ENCODE measurements around the gene GABRB1. TPM values are rescaled to one million over a fixed set of nuclear protein-coding genes. Genes with fewer than 3 reads are reported as not detected.

The GABRB1 gene
- total and polyA plus RNA-seq, 2 of the 8 experiments (the other 6 are each of a cell fraction or from before 2014, with no cell fraction given) = 0.22 to 0.38 TPM

- H3K4me2 ChIP-seq (ENCODE audit: insufficient read depth in 1 of 2, low read depth in 2 of 2, low read length in 2 of 2) = no peak overlapping the region
- no peak for TF ChIP-seq SP4 (IDR thresholded peaks at IDR 0.05; ENCODE audit: low read length)
- TF ChIP-seq POLR2AphosphoS5 (IDR thresholded peaks at IDR 0.05; ENCODE audit: low read depth, low read length) = no peak
- no peak for TF ChIP-seq POLR2A (IDR thresholded peaks at IDR 0.05; ENCODE audit: control extremely low read depth in 1 of 2, low read depth in 2 of 2, low read length in 2 of 2)
- TF ChIP-seq RNF2 (IDR thresholded peaks at IDR 0.05; ENCODE audit: borderline replicate concordance, low read depth, low read length, missing control alignments, poor library complexity, severe bottlenecking) = no peak
- no peak for TF ChIP-seq CBX8 (IDR thresholded peaks at IDR 0.05; ENCODE audit: borderline replicate concordance, low read depth, low read length)
- TF ChIP-seq HDAC2 (IDR thresholded peaks at IDR 0.05; ENCODE audit: borderline replicate concordance in 1 of 2, low read depth in 2 of 2, low read length in 2 of 2) = no peak
- TF ChIP-seq CREB1 (IDR thresholded peaks at IDR 0.05) = no peak
- TF ChIP-seq SIN3A (conservative IDR thresholded peaks at IDR 0.05 in 1 of 2, IDR thresholded peaks at IDR 0.05 in 1 of 2; ENCODE audit: low read depth in 1 of 2, low read length in 2 of 2) = no peak
- TF ChIP-seq KDM5A (IDR thresholded peaks at IDR 0.05; ENCODE audit: low read length) = no peak
- TF ChIP-seq TEAD4 (IDR thresholded peaks at IDR 0.05; ENCODE audit: low read depth, low read length) = no peak
- no peak for TF ChIP-seq MAFK (IDR thresholded peaks at IDR 0.05; ENCODE audit: low read depth, low read length)
- no peak for TF ChIP-seq ZNF274 (IDR thresholded peaks at IDR 0.05; ENCODE audit: borderline replicate concordance, extremely low read depth, low read length)
- TF ChIP-seq KDM1A (IDR thresholded peaks at IDR 0.05; ENCODE audit: borderline replicate concordance, low read length) = no peak
- no peak for TF ChIP-seq YY1 (IDR thresholded peaks at IDR 0.05; ENCODE audit: low read depth, low read length)
- TF ChIP-seq BACH1 (IDR thresholded peaks at IDR 0.05; ENCODE audit: low read length) = no peak
- no peak for TF ChIP-seq RXRA (IDR thresholded peaks at IDR 0.05; ENCODE audit: insufficient read depth, low read depth, low read length)
- TF ChIP-seq HDAC6 (IDR thresholded peaks at IDR 0.05; ENCODE audit: low read depth, low read length) = no peak
These were observed 193.0 kb downstream of the GABRB1 start for GRCh38 chr4:47224361-47224760.

More at GRCh38 chr4:47224361-47224760, 193.0 kb downstream of the GABRB1 start:
- H4K5ac ChIP-seq (ENCODE audit: insufficient read length, low read depth, low read length) = no peak overlapping the region
- H2AK5ac ChIP-seq (ENCODE audit: low read depth, low read length) = no peak overlapping the region
- no peak overlapping the region for H3K23ac ChIP-seq (ENCODE audit: insufficient read length)
- no peak overlapping the region for H4K8ac ChIP-seq (ENCODE audit: extremely low read depth, insufficient read depth, low read length)
- H3K23me2 ChIP-seq (ENCODE audit: low read depth, low read length) = no peaks in the 10 kb centered on the region
- H3K4me1 ChIP-seq (replicated peaks in 1 of 4; ENCODE audit: control insufficient read depth in 3 of 4, insufficient read depth in 4 of 4, low read length in 3 of 4) = no peaks in the 10 kb centered on the region
- no peak overlapping the region for H3K14ac ChIP-seq (ENCODE audit: insufficient read length)
- H2BK15ac ChIP-seq (ENCODE audit: low read length) = no peak overlapping the region
- H4K91ac ChIP-seq (replicated peaks; ENCODE audit: insufficient read length, low read length) = no peak overlapping the region
- H2BK5ac ChIP-seq (ENCODE audit: low read depth, low read length) = no peak overlapping the region
- H3K27ac ChIP-seq (ENCODE audit: low read depth, low read length) = no peak overlapping the region
- H2BK12ac ChIP-seq (ENCODE audit: low read depth, low read length) = no peak overlapping the region
- peak overlapping the region; percentile 21; the same call in 1 of the 2 replicates for H2AFZ ChIP-seq (ENCODE audit: low read length)
- H3K36me3 ChIP-seq (ENCODE audit: control insufficient read depth in 2 of 4, insufficient read depth in 4 of 4, low read length in 3 of 4) = no peaks in the 10 kb centered on the region
- no peaks in the 10 kb centered on the region for H4K20me1 ChIP-seq (replicated peaks in 1 of 2; ENCODE audit: control insufficient read depth in 1 of 2, insufficient read depth in 2 of 2, low read length in 2 of 2)
- DNase-seq (ENCODE audit: low read depth in 1 of 2, low spot score in 2 of 2) = no peak
- POLR2A ChIA-PET (ENCODE audit: partially characterized antibody) = no interaction called here
- H3K79me1 ChIP-seq (ENCODE audit: low read depth, low read length) = no peaks in the 10 kb centered on the region
- no peak overlapping the region for H3K4ac ChIP-seq (replicated peaks; ENCODE audit: insufficient read length, low read depth, low read length)
- H3K56ac ChIP-seq (replicated peaks; ENCODE audit: insufficient read length, low read depth, low read length) = no peak overlapping the region
- CTCF ChIA-PET (ENCODE audit: partially characterized antibody) = no interaction called here
- no peak overlapping the region for H2BK120ac ChIP-seq (replicated peaks; ENCODE audit: low read depth, low read length)
- no peak for FAIRE-seq
- H3K4me3 ChIP-seq (ENCODE audit: extremely low read depth in 1 of 4, insufficient read depth in 2 of 4, low read depth in 3 of 4, low read length in 4 of 4) = no peak overlapping the region
- H2BK20ac ChIP-seq (ENCODE audit: low read length) = no peak overlapping the region
- no peak overlapping the region for H3K18ac ChIP-seq (ENCODE audit: extremely low read depth, low read length)
- no peaks in the 10 kb centered on the region for H3K79me2 ChIP-seq (ENCODE audit: control insufficient read depth in 1 of 2, insufficient read depth in 2 of 2, low read length in 2 of 2)
- no peak overlapping the region for H3K9ac ChIP-seq (replicated peaks in 1 of 4; ENCODE audit: extremely low read depth in 1 of 4, low read depth in 3 of 4, low read length in 3 of 4)
- no peaks in the 10 kb centered on the region for H3K27me3 ChIP-seq (replicated peaks in 1 of 4; ENCODE audit: control insufficient read depth in 3 of 4, extremely low read depth in 1 of 4, insufficient read depth in 3 of 4, low read length in 3 of 4)
- H3K9me3 ChIP-seq (ENCODE audit: insufficient read depth in 2 of 2, low read depth in 1 of 2, low read length in 1 of 2) = no peaks in the 10 kb centered on the region

All from H1 (cell line).